Uterus (tissue), 2 donors: Measurements from ENCODE around the gene ANKRD44.

Experiments
- CTCF ChIP-seq, 4 experiments: fragments of 200-600 bp in 2 of 4; fragments of 450-650 bp in 2 of 4; sonication (generic) in 2 of 4; IDR thresholded peaks; one replicate each; pipeline ENCODE4 v1.5.1; 2016 to 2019; ENCODE audit warnings: antibody characterized with exemption in 4 of 4, mild to moderate bottlenecking in 2 of 4, moderate library complexity in 1 of 4
- POLR2A ChIP-seq, 2 donors: fragments of 450-650 bp; IDR thresholded peaks; one replicate each; pipeline ENCODE4 v1.6.1; 2016; ENCODE audit warnings: antibody characterized with exemption in 2 of 2, mild to moderate bottlenecking in 1 of 2, moderate library complexity in 1 of 2

DNA sequence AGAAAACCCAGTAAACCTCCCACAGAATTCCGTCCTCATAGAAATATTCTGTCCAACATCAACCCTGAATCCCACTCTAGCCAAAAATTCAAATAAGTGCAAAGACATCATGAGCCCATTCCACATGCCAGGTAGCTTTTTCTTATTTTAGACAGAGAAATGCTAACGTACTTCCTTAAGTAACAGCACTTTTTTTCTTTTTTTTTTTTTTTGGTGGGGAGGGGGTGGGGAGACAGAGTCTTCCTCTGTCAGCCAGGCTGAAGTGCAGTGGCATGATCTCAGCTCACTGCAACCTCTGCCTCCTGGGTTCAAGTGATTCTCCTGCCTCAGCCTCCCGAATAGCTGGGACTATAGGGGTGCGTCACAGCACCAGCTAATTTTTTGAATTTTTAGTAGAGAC is 45.5 kb downstream of the ANKRD44 start:
- no peak for TF ChIP-seq POLR2A (IDR thresholded peaks at IDR 0.05)
- TF ChIP-seq CTCF (IDR thresholded peaks at IDR 0.05) = no peak
